CD4-positive, alpha-beta T cell (primary cell): ENCODE results near the gene GNA15. TPM values are rescaled to one million over a fixed set of nuclear protein-coding genes. Genes with fewer than 3 reads are reported as not detected.

Experiments used
- ATAC-seq: fragments of 200-7000 bp; cut with Tn5 transposase; one replicate; pipeline ENCODE4 v1.10.0; 2022; ENCODE audit warnings: mild to moderate bottlenecking; ENCODE audit not compliant: poor library complexity
- CTCF ChIA-PET: fragments of 350-600 bp; sonication (Branson Sonifier 250); formaldehyde crosslinking; loops from one replicate; lab custom pipeline; 2021; ENCODE audit warnings: antibody characterized with exemption, inconsistent platforms; lab: Charles Lee
- POLR2A ChIA-PET: fragments of 350-600 bp; sonication (Branson Sonifier 250); formaldehyde crosslinking; loops from one replicate; lab custom pipeline; 2021; ENCODE audit warnings: antibody characterized with exemption, inconsistent platforms; lab: Charles Lee
- DNase-seq, 14 experiments: peaks; one replicate each; pipeline ENCODE4 v3.0.0-alpha.2; 2013 to 2020; ENCODE audit warnings: mixed read lengths in 2 of 14
- H3K27ac ChIP-seq, 2 donors: one replicate each; pipeline versions ENCODE4 v1.5.1 to v1.7.0; 2013; ENCODE audit warnings: low read length in 2 of 2, low read depth in 1 of 2, mild to moderate bottlenecking in 1 of 2
- H3K27me3 ChIP-seq, 2 experiments: 1 replicate in 1 of 2; 2 replicates in 1 of 2; pipeline versions ENCODE4 v1.6.1 to v1.7.0; 2013; ENCODE audit warnings: low read length in 2 of 2, control low read depth in 1 of 2, mild to moderate bottlenecking in 1 of 2, moderate library complexity in 1 of 2; ENCODE audit not compliant: insufficient read depth in 2 of 2, control insufficient read depth in 1 of 2
- H3K36me3 ChIP-seq: one replicate; pipeline ENCODE4 v1.6.1; 2013; ENCODE audit warnings: low read length, control low read depth; ENCODE audit not compliant: insufficient read depth
- H3K4me1 ChIP-seq: one replicate; pipeline ENCODE4 v1.6.1; 2013; ENCODE audit warnings: low read length, control low read depth; ENCODE audit not compliant: insufficient read depth
- H3K4me3 ChIP-seq: one replicate; pipeline ENCODE4 v1.5.1; 2013; ENCODE audit warnings: mild to moderate bottlenecking, low read length, moderate library complexity
- H3K9me3 ChIP-seq, 2 experiments: 1 replicate in 1 of 2; 2 replicates in 1 of 2; pipeline versions ENCODE4 v1.6.1 to v1.7.0; 2013; ENCODE audit warnings: low read length in 2 of 2, mild to moderate bottlenecking in 2 of 2, control low read depth in 1 of 2, moderate library complexity in 1 of 2; ENCODE audit not compliant: control insufficient read depth in 1 of 2, insufficient read depth in 1 of 2
- H3K27ac Mint-ChIP-seq: one replicate; pipeline ENCODE4 v1.8.0; 2020; ENCODE audit warnings: mixed read lengths
- H3K27me3 Mint-ChIP-seq: one replicate; pipeline ENCODE4 v1.8.0; 2021; ENCODE audit warnings: mixed read lengths
- H3K36me3 Mint-ChIP-seq: one replicate; pipeline ENCODE4 v1.8.0; 2021; ENCODE audit warnings: low read depth, mixed read lengths
- H3K4me1 Mint-ChIP-seq: one replicate; pipeline ENCODE4 v1.8.0; 2021; ENCODE audit warnings: low read depth, mixed read lengths
- H3K4me3 Mint-ChIP-seq: one replicate; pipeline ENCODE4 v1.8.0; 2020; ENCODE audit warnings: mild to moderate bottlenecking, mixed read lengths
- H3K9me3 Mint-ChIP-seq: one replicate; pipeline ENCODE4 v1.8.0; 2020; ENCODE audit warnings: mixed read lengths
- intact Hi-C, 2 experiments: fragments of 100-400 bp; cut with DNase I in 1 of 2; cut with micrococcal nuclease in 1 of 2; formaldehyde crosslinking; loops; one replicate each; pipeline versions ENCODE4 v1.15.1 to v1.9.0; 2023 to 2025; cut with DNase I, micrococcal nuclease
- total RNA-seq, 174 experiments: library from RNA in 2 of 174; stranded (reverse) in 2 of 174; gene quantifications; one replicate each; pipeline ENCODE4 v1.2.3 and lab custom pipeline; 2021 to 2026
- TF ChIP-seq, protein P1 (sequence below): fragments of 200-600 bp; IDR thresholded peaks from one replicate; pipeline ENCODE4 v1.8.0; 2022; ENCODE audit warnings: antibody characterized with exemption, mild to moderate bottlenecking

The GNA15 gene
- total RNA-seq, 2 experiments from 2014 or later = 12.1 to 14.9 TPM

DNA sequence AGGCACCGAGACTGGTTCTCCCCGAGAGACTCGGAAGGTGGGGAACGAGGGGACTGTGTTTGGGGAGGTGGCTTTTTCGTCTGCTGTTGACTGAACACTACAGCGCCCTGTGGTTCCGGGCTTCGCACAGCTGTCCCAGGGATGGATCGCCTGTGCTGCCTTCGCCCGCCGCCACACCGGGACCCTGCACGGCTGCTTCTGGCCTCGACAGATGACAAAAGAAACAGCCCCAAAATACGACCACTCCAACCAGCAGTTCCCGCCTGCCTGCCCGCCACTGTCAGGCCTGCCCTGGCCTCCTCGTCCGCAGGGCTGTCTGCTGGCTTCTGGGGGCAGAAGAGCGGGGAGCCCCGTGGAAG, 13.3 kb upstream of the GNA15 start:
- Mint-ChIP-seq H3K9me3 (no peaks in the 10 kb centered on the region), H3K27ac (no peak overlapping the region), H3K36me3 (no peaks in the 10 kb centered on the region), H3K27me3 (peaks cover 4% of the 10 kb centered on the region), H3K4me1 (no peaks in the 10 kb centered on the region), H3K4me3 (no peak overlapping the region)
- intact Hi-C loops = no loop called here
- CTCF ChIA-PET = no interaction called here
- Histone ChIP-seq H3K4me1 (peaks cover 8% of the 10 kb centered on the region), H3K27me3 (no peaks in the 10 kb centered on the region), H3K36me3 (no peaks in the 10 kb centered on the region), H3K27ac (no peak overlapping the region), H3K4me3 (no peak overlapping the region), H3K9me3 (peaks cover 0 to 3% of the 10 kb centered on the region in 2 experiments)
- TF ChIP-seq, protein P1, sequence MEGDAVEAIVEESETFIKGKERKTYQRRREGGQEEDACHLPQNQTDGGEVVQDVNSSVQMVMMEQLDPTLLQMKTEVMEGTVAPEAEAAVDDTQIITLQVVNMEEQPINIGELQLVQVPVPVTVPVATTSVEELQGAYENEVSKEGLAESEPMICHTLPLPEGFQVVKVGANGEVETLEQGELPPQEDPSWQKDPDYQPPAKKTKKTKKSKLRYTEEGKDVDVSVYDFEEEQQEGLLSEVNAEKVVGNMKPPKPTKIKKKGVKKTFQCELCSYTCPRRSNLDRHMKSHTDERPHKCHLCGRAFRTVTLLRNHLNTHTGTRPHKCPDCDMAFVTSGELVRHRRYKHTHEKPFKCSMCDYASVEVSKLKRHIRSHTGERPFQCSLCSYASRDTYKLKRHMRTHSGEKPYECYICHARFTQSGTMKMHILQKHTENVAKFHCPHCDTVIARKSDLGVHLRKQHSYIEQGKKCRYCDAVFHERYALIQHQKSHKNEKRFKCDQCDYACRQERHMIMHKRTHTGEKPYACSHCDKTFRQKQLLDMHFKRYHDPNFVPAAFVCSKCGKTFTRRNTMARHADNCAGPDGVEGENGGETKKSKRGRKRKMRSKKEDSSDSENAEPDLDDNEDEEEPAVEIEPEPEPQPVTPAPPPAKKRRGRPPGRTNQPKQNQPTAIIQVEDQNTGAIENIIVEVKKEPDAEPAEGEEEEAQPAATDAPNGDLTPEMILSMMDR = no peak
- ATAC-seq (no peak), DNase-seq (no peak)
- POLR2A ChIA-PET = no interaction called here

DNA sequence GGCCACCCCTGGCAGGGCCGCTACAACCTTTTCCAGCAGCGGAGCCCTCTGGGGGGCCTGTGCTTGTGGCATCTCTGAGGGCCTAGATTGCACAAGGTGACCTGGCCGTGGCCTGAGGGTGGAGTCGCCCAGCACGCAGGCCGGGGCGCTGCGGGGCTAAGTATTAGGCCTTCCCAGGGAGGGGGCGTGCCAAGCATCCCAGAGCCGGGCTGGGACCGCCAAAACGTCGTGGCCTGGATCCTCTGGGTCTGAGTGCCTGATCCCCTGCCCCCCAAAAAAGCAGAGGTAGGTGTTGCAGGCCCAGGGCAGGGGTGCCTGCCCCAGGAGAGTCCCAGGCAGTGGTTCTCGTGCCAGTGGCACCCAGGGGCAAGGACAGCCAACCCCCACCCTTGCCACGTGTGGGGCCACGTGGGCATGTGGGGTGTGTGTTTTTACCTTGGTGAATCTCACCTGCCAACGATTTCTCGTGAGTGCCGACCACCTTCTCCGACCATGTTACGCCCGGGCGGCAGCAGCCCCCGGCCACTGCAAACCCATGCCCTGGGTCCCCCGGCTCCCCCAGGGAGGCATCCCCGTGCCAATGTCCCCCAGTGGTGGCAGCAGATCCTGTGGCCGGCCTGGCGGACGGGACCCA, 12.6 kb upstream of the GNA15 start:
- TF ChIP-seq, protein P1 = no peak
- Histone ChIP-seq H3K4me3 (no peak overlapping the region), H3K27ac (no peak overlapping the region), H3K27me3 (no peaks in the 10 kb centered on the region), H3K4me1 (peaks cover 8% of the 10 kb centered on the region), H3K9me3 (peaks cover 0 to 3% of the 10 kb centered on the region in 2 experiments), H3K36me3 (no peaks in the 10 kb centered on the region)
- Mint-ChIP-seq H3K27me3 (peaks cover 4% of the 10 kb centered on the region), H3K4me3 (no peak overlapping the region), H3K36me3 (no peaks in the 10 kb centered on the region), H3K4me1 (no peaks in the 10 kb centered on the region), H3K27ac (no peak overlapping the region), H3K9me3 (no peaks in the 10 kb centered on the region)
- intact Hi-C loops = no loop called here
- CTCF ChIA-PET = no interaction called here
- DNase-seq (peak in 1 of 14 experiments; percentile 17), ATAC-seq (no peak)
- POLR2A ChIA-PET = no interaction called here

DNA sequence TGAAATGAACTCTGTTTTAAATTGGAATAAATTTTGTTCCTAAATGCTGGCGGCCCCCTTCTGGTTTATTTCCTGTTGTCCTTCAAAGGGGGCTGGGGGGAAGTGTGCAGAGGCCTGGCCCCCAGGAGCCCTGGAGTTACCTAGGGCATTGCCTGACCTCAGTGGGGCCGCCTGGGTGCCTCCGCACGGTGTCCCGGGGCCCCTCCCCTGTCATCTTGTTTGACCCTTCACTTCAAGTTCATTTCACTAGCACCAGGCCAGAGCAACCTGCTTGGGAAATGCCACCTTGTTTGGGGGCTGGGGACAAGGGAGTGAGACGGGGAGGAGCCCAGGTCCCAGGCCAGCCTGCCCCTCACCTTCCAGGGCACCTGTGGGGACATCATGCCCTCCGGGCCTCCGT, 11.9 kb upstream of the GNA15 start:
- Histone ChIP-seq H3K9me3 (peaks cover 0 to 3% of the 10 kb centered on the region in 2 experiments), H3K27ac (no peak overlapping the region), H3K4me3 (no peak overlapping the region), H3K36me3 (no peaks in the 10 kb centered on the region), H3K4me1 (peaks cover 8% of the 10 kb centered on the region), H3K27me3 (no peaks in the 10 kb centered on the region)
- Mint-ChIP-seq H3K27ac (no peak overlapping the region), H3K27me3 (peaks cover 4% of the 10 kb centered on the region), H3K36me3 (no peaks in the 10 kb centered on the region), H3K9me3 (no peaks in the 10 kb centered on the region), H3K4me3 (no peak overlapping the region), H3K4me1 (peaks cover 2% of the 10 kb centered on the region)
- ChIA-PET CTCF (no interaction called here), POLR2A (no interaction called here)
- TF ChIP-seq, protein P1 = no peak
- no peak for ATAC-seq
- intact Hi-C loops = no loop called here
- DNase-seq = peak in 1 of 14 experiments; percentile 8
